ENCODE data around the gene MYOCD.

MYOCD gene

DNA sequence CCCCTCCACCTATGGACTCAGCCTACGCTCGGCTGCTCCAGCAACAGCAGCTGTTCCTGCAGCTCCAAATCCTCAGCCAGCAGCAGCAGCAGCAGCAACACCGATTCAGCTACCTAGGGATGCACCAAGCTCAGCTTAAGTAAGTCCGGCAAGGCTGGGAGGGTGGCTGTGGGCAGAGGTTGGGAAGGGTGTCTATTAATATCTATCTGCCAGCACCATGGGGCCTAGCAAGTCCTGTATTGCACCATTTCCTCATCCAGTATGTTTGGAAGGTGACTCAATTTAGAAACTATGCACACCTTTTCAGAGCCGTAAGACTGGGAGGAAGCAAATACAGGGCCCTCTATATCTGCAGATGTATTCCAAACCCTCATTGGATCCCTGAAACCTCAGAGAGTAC is 78.6 kb downstream of the MYOCD start:
- TF ChIP-seq, protein P1, sequence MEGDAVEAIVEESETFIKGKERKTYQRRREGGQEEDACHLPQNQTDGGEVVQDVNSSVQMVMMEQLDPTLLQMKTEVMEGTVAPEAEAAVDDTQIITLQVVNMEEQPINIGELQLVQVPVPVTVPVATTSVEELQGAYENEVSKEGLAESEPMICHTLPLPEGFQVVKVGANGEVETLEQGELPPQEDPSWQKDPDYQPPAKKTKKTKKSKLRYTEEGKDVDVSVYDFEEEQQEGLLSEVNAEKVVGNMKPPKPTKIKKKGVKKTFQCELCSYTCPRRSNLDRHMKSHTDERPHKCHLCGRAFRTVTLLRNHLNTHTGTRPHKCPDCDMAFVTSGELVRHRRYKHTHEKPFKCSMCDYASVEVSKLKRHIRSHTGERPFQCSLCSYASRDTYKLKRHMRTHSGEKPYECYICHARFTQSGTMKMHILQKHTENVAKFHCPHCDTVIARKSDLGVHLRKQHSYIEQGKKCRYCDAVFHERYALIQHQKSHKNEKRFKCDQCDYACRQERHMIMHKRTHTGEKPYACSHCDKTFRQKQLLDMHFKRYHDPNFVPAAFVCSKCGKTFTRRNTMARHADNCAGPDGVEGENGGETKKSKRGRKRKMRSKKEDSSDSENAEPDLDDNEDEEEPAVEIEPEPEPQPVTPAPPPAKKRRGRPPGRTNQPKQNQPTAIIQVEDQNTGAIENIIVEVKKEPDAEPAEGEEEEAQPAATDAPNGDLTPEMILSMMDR (IDR thresholded peaks at IDR 0.05), result no peak
- Histone ChIP-seq H3K27ac (no peak overlapping the region), H3K27me3 (ENCODE audit: control insufficient read depth, insufficient read depth, low read length) (no peaks in the 10 kb centered on the region), H3K79me2 (no peaks in the 10 kb centered on the region), H3K4me3 (ENCODE audit: low read depth, low read length) (no peak overlapping the region), H3K9me3 (ENCODE audit: control insufficient read depth, low read length) (no peaks in the 10 kb centered on the region), H3K4me1 (peaks cover 4% of the 10 kb centered on the region), H3K4me2 (ENCODE audit: low read length) (no peak overlapping the region), H3K36me3 (ENCODE audit: control insufficient read depth, insufficient read depth, low read length) (no peaks in the 10 kb centered on the region), H3K9ac (no peak overlapping the region), H2AFZ (no peak overlapping the region)

GRCh38 chr17:12744786-12745185 is 79.1 kb downstream of the MYOCD start:
- H3K27ac ChIP-seq, result no peak overlapping the region

GRCh38 chr17:12745486-12745885 is 79.8 kb downstream of the MYOCD start:
- Histone ChIP-seq H3K27me3 (ENCODE audit: control insufficient read depth, insufficient read depth, low read length) (no peaks in the 10 kb centered on the region), H3K79me2 (no peaks in the 10 kb centered on the region), H3K4me3 (ENCODE audit: low read depth, low read length) (no peak overlapping the region), H3K4me2 (ENCODE audit: low read length) (no peak overlapping the region), H3K9me3 (ENCODE audit: control insufficient read depth, low read length) (no peaks in the 10 kb centered on the region), H3K27ac (no peak overlapping the region), H3K9ac (no peak overlapping the region), H3K36me3 (ENCODE audit: control insufficient read depth, insufficient read depth, low read length) (no peaks in the 10 kb centered on the region), H3K4me1 (peaks cover 4% of the 10 kb centered on the region), H2AFZ (no peak overlapping the region)
- TF ChIP-seq, protein P1 (IDR thresholded peaks at IDR 0.05), result no peak

More at GRCh38 chr17:12744786-12745185, 79.1 kb downstream of the MYOCD start:
- no peaks in the 10 kb centered on the region for H3K27me3 ChIP-seq (ENCODE audit: control insufficient read depth, insufficient read depth, low read length)
- H3K36me3 ChIP-seq (ENCODE audit: control insufficient read depth, insufficient read depth, low read length), result no peaks in the 10 kb centered on the region
- no peaks in the 10 kb centered on the region for H3K9me3 ChIP-seq (ENCODE audit: control insufficient read depth, low read length)
- H3K4me3 ChIP-seq (ENCODE audit: low read depth, low read length), result no peak overlapping the region
- peaks cover 4% of the 10 kb centered on the region for H3K4me1 ChIP-seq
- no peak overlapping the region for H2AFZ ChIP-seq
- TF ChIP-seq, protein P1 (IDR thresholded peaks at IDR 0.05), result no peak
- no peak overlapping the region for H3K9ac ChIP-seq
- H3K79me2 ChIP-seq, result no peaks in the 10 kb centered on the region
- no peak overlapping the region for H3K4me2 ChIP-seq (ENCODE audit: low read length)

- no peak overlapping the region for H3K27ac ChIP-seq
- no peaks in the 10 kb centered on the region for H3K9me3 ChIP-seq (ENCODE audit: control insufficient read depth, low read length)
- H3K4me2 ChIP-seq (ENCODE audit: low read length), result no peak overlapping the region
- H3K79me2 ChIP-seq, result no peaks in the 10 kb centered on the region
- H3K9ac ChIP-seq, result no peak overlapping the region
- H3K4me1 ChIP-seq, result no peaks in the 10 kb centered on the region
- no peak overlapping the region for H2AFZ ChIP-seq
- TF ChIP-seq, protein P1 (IDR thresholded peaks at IDR 0.05), result no peak
- no peaks in the 10 kb centered on the region for H3K27me3 ChIP-seq (ENCODE audit: control insufficient read depth, insufficient read depth, low read length)
- no peaks in the 10 kb centered on the region for H3K36me3 ChIP-seq (ENCODE audit: control insufficient read depth, insufficient read depth, low read length)
- no peak overlapping the region for H3K4me3 ChIP-seq (ENCODE audit: low read depth, low read length)
These were observed 91.1 kb downstream of the MYOCD start for GRCh38 chr17:12756786-12757185.

GRCh38 chr17:12759090-12759489 is 93.4 kb downstream of the MYOCD start:
- Histone ChIP-seq H3K79me2 (no peaks in the 10 kb centered on the region), H2AFZ (no peak overlapping the region), H3K4me3 (ENCODE audit: low read depth, low read length) (no peak overlapping the region), H3K36me3 (ENCODE audit: control insufficient read depth, insufficient read depth, low read length) (no peaks in the 10 kb centered on the region), H3K9ac (no peak overlapping the region), H3K4me2 (ENCODE audit: low read length) (no peak overlapping the region), H3K4me1 (no peaks in the 10 kb centered on the region), H3K27ac (no peak overlapping the region), H3K9me3 (ENCODE audit: control insufficient read depth, low read length) (no peaks in the 10 kb centered on the region), H3K27me3 (ENCODE audit: control insufficient read depth, insufficient read depth, low read length) (no peaks in the 10 kb centered on the region)
- TF ChIP-seq, protein P1 (IDR thresholded peaks at IDR 0.05), result no peak

Measured in parathyroid adenoma (tissue), 2 donors.